CD14-positive monocyte (primary cell): Measurements from ENCODE around the gene SLC4A1. TPM values are rescaled to one million over a fixed set of nuclear protein-coding genes. Genes with fewer than 3 reads are reported as not detected.

Source experiments
- DNase-seq, 3 donors: peaks; one replicate each; pipeline ENCODE4 v3.0.0-alpha.2; 2011 to 2022
- H2AFZ ChIP-seq: 2 replicates; pipeline ENCODE4 v1.6.0; 2012; ENCODE audit warnings: mild to moderate bottlenecking, low read depth, low read length, inconsistent platforms; ENCODE audit not compliant: insufficient read depth, poor library complexity, severe bottlenecking
- H3K27ac ChIP-seq, 2 donors: 1 replicate in 1 of 2; 2 replicates in 1 of 2; pipeline ENCODE4 v1.5.1; 2012 to 2013; ENCODE audit warnings: low read length in 2 of 2, control low read depth in 1 of 2, inconsistent platforms in 1 of 2, low read depth in 1 of 2, mild to moderate bottlenecking in 1 of 2
- H3K27me3 ChIP-seq, 2 donors: one replicate each; pipeline versions ENCODE4 v1.6.0 to v1.6.1; 2011 to 2013; ENCODE audit warnings: low read length in 2 of 2; ENCODE audit not compliant: control insufficient read depth in 2 of 2, insufficient read depth in 2 of 2
- H3K36me3 ChIP-seq, 2 donors: replicated peaks in 1 of 2; 1 replicate in 1 of 2; 2 replicates in 1 of 2; pipeline versions ENCODE4 v1.5.1 to v1.6.1; 2012 to 2013; ENCODE audit warnings: low read length in 2 of 2, control low read depth in 1 of 2, inconsistent platforms in 1 of 2, mild to moderate bottlenecking in 1 of 2; ENCODE audit not compliant: insufficient read depth in 2 of 2, control insufficient read depth in 1 of 2
- H3K4me1 ChIP-seq, 2 donors: 1 replicate in 1 of 2; 2 replicates in 1 of 2; pipeline versions ENCODE4 v1.5.1 to v1.6.1; 2012 to 2013; ENCODE audit warnings: low read length in 2 of 2, control low read depth in 1 of 2, inconsistent platforms in 1 of 2, mild to moderate bottlenecking in 1 of 2, moderate library complexity in 1 of 2; ENCODE audit not compliant: insufficient read depth in 2 of 2, control insufficient read depth in 1 of 2
- H3K4me2 ChIP-seq: replicated peaks from 2 replicates; pipeline ENCODE3; 2012; ENCODE audit warnings: low read length, moderate library complexity, mild to moderate bottlenecking; ENCODE audit not compliant: poor library complexity, severe bottlenecking; ENCODE audit errors: extremely low read depth
- H3K4me3 ChIP-seq, 3 experiments: fragments of 200-600 bp in 1 of 3; sonication (generic) in 1 of 3; replicated peaks in 1 of 3; 1 replicate in 2 of 3; 2 replicates in 1 of 3; pipeline ENCODE4 v1.5.1; 2011 to 2013; ENCODE audit warnings: low read length in 3 of 3, mild to moderate bottlenecking in 3 of 3, control low read depth in 2 of 3, low read depth in 2 of 3, inconsistent platforms in 1 of 3, moderate library complexity in 1 of 3
- H3K79me2 ChIP-seq: 2 replicates; pipeline ENCODE4 v1.6.0; 2012; ENCODE audit warnings: mild to moderate bottlenecking, control low read depth, inconsistent platforms, low read length, moderate library complexity; ENCODE audit not compliant: insufficient read depth
- H3K9ac ChIP-seq: 2 replicates; pipeline ENCODE4 v1.6.0; 2017; ENCODE audit warnings: low read length, mild to moderate bottlenecking; ENCODE audit not compliant: insufficient read depth, poor library complexity, severe bottlenecking
- H3K9me3 ChIP-seq, 2 donors: replicated peaks in 1 of 2; 1 replicate in 1 of 2; 2 replicates in 1 of 2; pipeline versions ENCODE4 v1.5.1 to v1.6.1; 2012 to 2013; ENCODE audit warnings: low read length in 2 of 2, control low read depth in 1 of 2; ENCODE audit not compliant: control insufficient read depth in 1 of 2, insufficient read depth in 1 of 2
- H4K20me1 ChIP-seq: 2 replicates; pipeline ENCODE4 v1.6.0; 2012; ENCODE audit warnings: mild to moderate bottlenecking, low read length, control low read depth, moderate library complexity; ENCODE audit not compliant: insufficient read depth
- H3K27ac Mint-ChIP-seq, 7 donors: one replicate each; pipeline ENCODE4 v1.8.0; 2020; ENCODE audit warnings: mild to moderate bottlenecking in 7 of 7, mixed read lengths in 7 of 7, moderate library complexity in 6 of 7, inconsistent platforms in 2 of 7
- H3K27me3 Mint-ChIP-seq, 3 donors: one replicate each; pipeline ENCODE4 v1.8.0; 2021 to 2022; ENCODE audit warnings: low read depth in 3 of 3, mild to moderate bottlenecking in 3 of 3, mixed read lengths in 3 of 3, moderate library complexity in 3 of 3, inconsistent platforms in 1 of 3
- H3K36me3 Mint-ChIP-seq, 2 donors: one replicate each; pipeline ENCODE4 v1.8.0; 2020; ENCODE audit warnings: mixed read lengths in 2 of 2, inconsistent platforms in 1 of 2, mild to moderate bottlenecking in 1 of 2
- H3K4me1 Mint-ChIP-seq: one replicate; pipeline ENCODE4 v1.8.0; 2020; ENCODE audit warnings: mild to moderate bottlenecking, mixed read lengths
- H3K4me3 Mint-ChIP-seq, 2 donors: one replicate each; pipeline ENCODE4 v1.8.0; 2020; ENCODE audit warnings: mild to moderate bottlenecking in 2 of 2, mixed read lengths in 2 of 2, moderate library complexity in 1 of 2
- H3K9me3 Mint-ChIP-seq, 7 donors: one replicate each; pipeline ENCODE4 v1.8.0; 2020 to 2022; ENCODE audit warnings: mixed read lengths in 7 of 7, mild to moderate bottlenecking in 6 of 7, moderate library complexity in 6 of 7, inconsistent platforms in 2 of 7
- CTCF ChIP-seq: fragments of 200-600 bp; IDR thresholded peaks from one replicate; pipeline ENCODE4 v1.8.0; 2022; ENCODE audit warnings: antibody characterized with exemption, mild to moderate bottlenecking
- WGBS: methylation state at CpG from one replicate; pipeline ENCODE4 v1.1.5; 2013; ENCODE audit warnings: missing lambda C conversion rate; ENCODE audit not compliant: insufficient coverage; 5-methylcytosine and 5-hydroxymethylcytosine counted together
- intact Hi-C, 2 donors: fragments of 100-400 bp; cut with micrococcal nuclease; formaldehyde crosslinking; loops; one replicate each; pipeline versions ENCODE4 v1.15.0 to v1.15.1; 2023
- polyA plus RNA-seq, 3 donors: library from polyadenylated mRNA; depleted of rRNA in 1 of 3; unstranded in 2 of 3; stranded (reverse) in 1 of 3; fragments of 300-500 nt in 2 of 3; fragments of >200 nt in 1 of 3; fragmentation: Illumina TruSeq in 2 of 3; gene quantifications; 1 replicate in 2 of 3; 2 replicates in 1 of 3; pipeline ENCODE4 v1.2.3, GENCODE V29; 2012 to 2021

Gene SLC4A1
- polyA plus RNA-seq, 3 donors, result 0.04 TPM; not detected in 2

- Histone ChIP-seq H3K9me3 (no peaks in the 10 kb centered on the region), H3K27ac (no peak overlapping the region), H3K79me2 (no peaks in the 10 kb centered on the region), H4K20me1 (no peaks in the 10 kb centered on the region), H3K4me1 (no peaks in the 10 kb centered on the region), H3K27me3 (no peaks in the 10 kb centered on the region), H3K4me3 (no peak overlapping the region), H2AFZ (no peak overlapping the region), H3K4me2 (no peak overlapping the region), H3K36me3 (no peaks in the 10 kb centered on the region), H3K9ac (no peak overlapping the region)
- intact Hi-C loops, result no loop called here
- no peaks in the 10 kb centered on the region for H3K4me1 Mint-ChIP-seq
- H3K27me3 Mint-ChIP-seq, result peaks cover 6 to 12% (median 8%) of the 10 kb centered on the region in 3 donors
- no peak for TF ChIP-seq CTCF
- peaks cover 0 to 2% (median 0%) of the 10 kb centered on the region in 7 donors for H3K9me3 Mint-ChIP-seq
- no peak overlapping the region for H3K27ac Mint-ChIP-seq
- WGBS, result 96% methylated on average over 22 of the region's 23 CpGs
- H3K4me3 Mint-ChIP-seq, result no peak overlapping the region
- no peak for DNase-seq
- H3K36me3 Mint-ChIP-seq, result no peaks in the 10 kb centered on the region
Observed at GRCh38 chr17:44257815-44258760, 9.8 kb downstream of the SLC4A1 start.

- WGBS, result 79% methylated on average over 2 of the region's 4 CpGs
- no peaks in the 10 kb centered on the region for H3K36me3 Mint-ChIP-seq
Observed at GRCh38 chr17:44256671-44257070, 11.3 kb downstream of the SLC4A1 start.

More at GRCh38 chr17:44256671-44257070, 11.3 kb downstream of the SLC4A1 start:
- Histone ChIP-seq H3K4me1 (no peaks in the 10 kb centered on the region), H4K20me1 (no peaks in the 10 kb centered on the region), H3K79me2 (no peaks in the 10 kb centered on the region), H3K36me3 (no peaks in the 10 kb centered on the region), H3K27me3 (no peaks in the 10 kb centered on the region), H3K27ac (no peak overlapping the region), H3K4me2 (no peak overlapping the region), H3K9me3 (no peaks in the 10 kb centered on the region), H3K9ac (no peak overlapping the region), H2AFZ (no peak overlapping the region), H3K4me3 (no peak overlapping the region)
- no peak for TF ChIP-seq CTCF
- Mint-ChIP-seq H3K9me3 (peaks cover 0 to 2% (median 0%) of the 10 kb centered on the region in 7 donors), H3K27ac (no peak overlapping the region), H3K4me3 (no peak overlapping the region), H3K27me3 (peaks cover 5 to 12% (median 7%) of the 10 kb centered on the region in 3 donors), H3K4me1 (no peaks in the 10 kb centered on the region)
- intact Hi-C loops, result no loop called here
- no peak for DNase-seq
